GM18526 (cell line): Measurements from ENCODE around the gene MARCHF3.

Experiments
- POLR2A ChIP-seq: IDR thresholded peaks from 3 replicates; pipeline ENCODE4 v1.6.1; 2011; ENCODE audit not compliant: insufficient read length; ENCODE audit errors: extremely low read depth

MARCHF3 gene

GRCh38 chr5:126865299-126865698, 165.1 kb downstream of the MARCHF3 start:
- TF ChIP-seq POLR2A, result no peak

GRCh38 chr5:126864042-126864688, 166.2 kb downstream of the MARCHF3 start:
- no peak for TF ChIP-seq POLR2A

- TF ChIP-seq POLR2A, result no peak
Measured at GRCh38 chr5:126863402-126863801, 167.0 kb downstream of the MARCHF3 start.

DNA sequence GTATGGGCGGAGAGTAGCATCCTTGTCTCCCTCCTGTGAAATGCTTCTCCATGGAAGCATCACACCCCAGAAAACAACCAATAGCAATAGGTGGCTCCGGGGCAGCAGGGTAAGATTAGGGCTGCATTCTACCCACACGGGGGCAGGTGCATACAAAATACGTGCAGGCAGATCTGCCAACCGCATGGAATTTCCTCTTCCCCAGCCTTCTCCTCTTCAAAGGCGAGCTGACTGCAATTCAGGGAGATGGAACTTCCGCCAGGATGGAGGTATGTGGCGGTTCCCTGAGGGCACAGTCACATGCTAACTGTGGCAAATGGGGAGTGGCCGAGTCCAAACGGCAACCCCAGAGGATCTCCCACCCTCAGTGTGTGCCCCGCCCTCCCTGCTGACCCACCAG, 171.9 kb downstream of the MARCHF3 start:
- TF ChIP-seq POLR2A, result no peak

- TF ChIP-seq POLR2A, result no peak
Measured at GRCh38 chr5:126857472-126858410, 172.6 kb downstream of the MARCHF3 start.

DNA sequence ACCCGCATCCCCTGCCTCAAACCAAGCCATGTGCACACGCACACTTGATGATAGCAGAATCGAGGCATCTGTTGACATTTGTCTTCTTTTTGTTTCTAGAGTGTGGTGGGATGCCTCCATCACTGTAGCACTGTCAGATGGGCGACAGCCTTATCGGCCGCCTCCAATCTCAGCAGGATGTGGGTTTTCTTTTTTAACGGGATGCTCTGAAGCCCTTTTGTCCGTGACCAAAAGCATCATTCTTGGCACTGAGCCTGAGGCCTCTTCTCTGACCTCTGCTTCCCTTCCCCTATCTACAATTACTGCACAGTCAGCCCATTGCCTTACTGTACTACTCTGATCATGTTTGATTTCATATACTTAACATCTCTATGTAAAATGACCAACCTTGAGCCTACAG, 175.1 kb downstream of the MARCHF3 start:
- no peak for TF ChIP-seq POLR2A

DNA sequence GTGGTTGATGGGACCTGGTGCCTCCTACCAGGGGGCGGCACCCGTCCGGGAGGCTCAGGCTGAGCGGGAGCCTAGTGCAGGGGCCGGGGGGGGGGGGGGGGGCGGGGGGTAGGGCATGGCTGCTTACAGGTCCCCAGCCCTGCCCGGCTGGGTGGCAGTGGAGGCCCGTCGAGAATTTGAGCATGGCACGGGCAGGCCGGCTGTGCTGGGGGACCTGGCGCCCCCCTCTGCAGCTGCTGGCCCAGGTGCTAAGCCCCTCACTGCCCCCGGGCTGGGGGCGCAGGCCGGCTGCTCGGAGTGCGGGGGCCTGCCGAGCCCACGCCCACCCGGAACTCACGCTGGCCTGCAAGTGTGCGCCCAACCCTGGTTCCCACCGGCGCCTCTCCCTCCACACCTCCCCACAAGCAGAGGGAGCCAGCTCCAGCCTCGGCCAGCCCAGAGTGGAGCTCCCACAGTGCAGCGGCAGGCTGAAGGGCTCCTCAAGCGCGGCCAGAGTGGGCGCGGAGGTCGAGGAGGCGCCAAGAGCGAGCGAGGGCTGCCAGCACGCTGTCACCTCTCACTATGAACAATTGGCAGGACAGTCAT, 175.7 kb downstream of the MARCHF3 start:
- no peak for TF ChIP-seq POLR2A

DNA sequence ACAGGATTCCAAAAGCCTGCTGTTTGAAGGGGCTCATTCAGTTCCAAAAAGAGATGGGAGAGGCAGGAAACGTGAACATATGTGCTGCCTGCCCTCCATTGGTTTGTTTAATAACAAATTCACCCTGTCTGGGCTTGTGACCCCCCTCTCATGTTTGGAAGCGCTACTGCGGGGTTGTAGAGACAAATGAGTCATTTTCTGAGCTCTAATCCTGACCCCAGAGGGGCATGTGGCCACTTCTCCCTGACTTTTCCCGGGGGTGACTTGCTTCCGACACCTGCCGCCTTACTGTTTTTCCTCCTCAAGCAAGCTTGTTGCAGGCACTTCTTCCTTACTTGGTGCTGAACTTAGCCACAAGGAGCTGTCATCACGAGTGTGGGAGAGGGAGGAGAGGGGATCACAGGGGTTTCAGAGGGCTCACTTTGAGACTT, 177.5 kb downstream of the MARCHF3 start:
- no peak for TF ChIP-seq POLR2A

- TF ChIP-seq POLR2A, result no peak
Measured at GRCh38 chr5:126852091-126852571, 178.2 kb downstream of the MARCHF3 start.

- TF ChIP-seq POLR2A, result no peak
Measured at GRCh38 chr5:126851501-126852011, 178.8 kb downstream of the MARCHF3 start.

GRCh38 chr5:126849101-126849678, 181.2 kb downstream of the MARCHF3 start:
- no peak for TF ChIP-seq POLR2A

DNA sequence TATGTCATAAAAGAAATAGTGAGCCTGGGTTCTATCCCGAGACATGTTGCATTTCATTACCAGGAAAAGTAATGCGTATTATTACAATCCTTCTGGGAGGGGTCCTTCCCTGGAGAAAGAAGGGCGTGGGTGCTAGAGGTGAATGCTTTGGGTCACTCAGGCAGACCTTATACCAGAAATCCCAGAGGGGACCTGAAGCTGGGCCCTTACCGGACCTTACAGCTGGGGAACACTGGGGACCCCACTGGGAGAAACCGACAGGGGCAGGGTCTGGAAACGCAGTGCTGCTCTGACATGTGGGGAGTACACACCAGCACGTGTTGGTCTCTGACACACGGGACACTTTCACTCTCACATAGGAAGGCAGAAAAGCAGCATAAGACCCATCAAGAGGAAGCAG, 182.1 kb downstream of the MARCHF3 start:
- no peak for TF ChIP-seq POLR2A

DNA sequence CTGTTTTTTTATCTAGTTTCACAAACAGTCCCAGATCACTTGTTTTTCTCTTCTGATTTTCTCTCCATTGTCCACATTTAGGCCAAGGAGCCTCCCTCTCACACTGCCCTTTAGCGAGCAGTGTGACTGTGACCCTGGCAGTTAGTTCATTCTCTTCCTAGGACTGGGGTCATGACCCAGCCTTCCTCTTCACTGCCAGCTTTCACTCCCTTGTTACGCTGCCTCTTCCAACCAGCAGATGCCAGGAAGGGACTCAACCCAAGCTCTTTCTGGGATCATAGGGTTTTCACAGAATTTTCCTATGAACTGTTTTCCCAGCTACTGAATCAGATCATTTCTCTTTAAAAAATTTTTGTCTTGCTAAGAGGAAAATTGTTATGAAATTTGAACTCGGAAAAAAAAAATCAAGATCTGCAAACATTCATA, 182.5 kb downstream of the MARCHF3 start:
- no peak for TF ChIP-seq POLR2A

DNA sequence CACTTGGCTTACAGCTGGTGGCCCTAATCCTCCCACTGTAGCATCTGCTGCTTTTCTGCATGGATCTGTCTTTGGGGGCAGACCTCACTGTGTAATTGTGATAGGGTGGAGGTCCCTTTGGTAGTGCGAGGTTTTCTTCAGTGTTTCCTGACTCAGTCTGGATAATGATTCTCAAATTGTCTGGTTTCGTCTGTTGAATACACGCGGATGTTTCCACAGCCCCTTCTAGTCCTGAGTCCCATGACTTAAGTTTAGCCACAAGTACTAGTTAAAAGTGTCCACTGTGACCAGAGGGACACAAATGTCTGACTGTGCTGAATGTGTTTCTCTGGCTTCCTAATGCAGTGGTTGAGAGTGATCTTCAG, 182.9 kb downstream of the MARCHF3 start:
- TF ChIP-seq POLR2A, result no peak

- no peak for TF ChIP-seq POLR2A
Measured at GRCh38 chr5:126846744-126847455, 183.5 kb downstream of the MARCHF3 start.
